Dendritic cell treated with granulocyte-macrophage colony-stimulating factor and Interleukin-4, amounts not matched to agents 40 ng/mL and 50 ng/mL, for 4 days (primary cell): ENCODE results near the gene ACACA.

Experiments used
- H3K27ac Mint-ChIP-seq: one replicate; pipeline ENCODE4 v1.8.0; 2022; ENCODE audit warnings: mild to moderate bottlenecking, mixed read lengths
- H3K27me3 Mint-ChIP-seq: one replicate; pipeline ENCODE4 v1.8.0; 2022; ENCODE audit warnings: mild to moderate bottlenecking, mixed read lengths
- H3K36me3 Mint-ChIP-seq: one replicate; pipeline ENCODE4 v1.8.0; 2022; ENCODE audit warnings: low read depth, mixed read lengths
- H3K4me1 Mint-ChIP-seq: one replicate; pipeline ENCODE4 v1.8.0; 2022; ENCODE audit warnings: low read depth, mixed read lengths
- H3K4me3 Mint-ChIP-seq: one replicate; pipeline ENCODE4 v1.8.0; 2022; ENCODE audit warnings: mild to moderate bottlenecking, moderate library complexity, mixed read lengths
- H3K9me3 Mint-ChIP-seq: one replicate; pipeline ENCODE4 v1.8.0; 2022; ENCODE audit warnings: mixed read lengths
- intact Hi-C: fragments of 100-400 bp; cut with micrococcal nuclease; formaldehyde crosslinking; loops from one replicate; pipeline ENCODE4 v1.15.0; 2022

ACACA gene

DNA sequence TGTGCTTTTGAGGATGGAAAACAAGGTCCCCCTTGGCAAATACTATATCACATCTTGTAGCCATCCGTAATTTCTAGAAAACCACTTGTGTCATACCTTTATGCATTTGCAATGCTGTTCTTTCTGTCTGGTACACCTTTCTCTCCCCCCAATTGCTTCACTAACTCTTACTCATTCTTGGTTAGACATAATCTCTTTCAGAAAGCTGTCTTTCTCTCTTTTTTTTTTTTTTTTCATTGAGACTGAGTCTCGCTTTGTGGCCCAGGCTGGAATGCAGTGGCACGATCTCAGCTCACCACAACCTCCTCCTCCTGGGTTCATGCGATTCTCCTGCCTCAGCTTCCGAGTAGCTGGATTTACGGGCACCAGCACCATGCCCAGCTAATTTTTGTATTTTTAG is 125.8 kb downstream of the ACACA start:
- no peak overlapping the region for H3K4me3 Mint-ChIP-seq
- no peaks in the 10 kb centered on the region for H3K9me3 Mint-ChIP-seq
- H3K27ac Mint-ChIP-seq = no peak overlapping the region
- no peaks in the 10 kb centered on the region for H3K4me1 Mint-ChIP-seq
- no peaks in the 10 kb centered on the region for H3K27me3 Mint-ChIP-seq
- intact Hi-C loops = no loop called here
- peaks cover 57% of the 10 kb centered on the region for H3K36me3 Mint-ChIP-seq

DNA sequence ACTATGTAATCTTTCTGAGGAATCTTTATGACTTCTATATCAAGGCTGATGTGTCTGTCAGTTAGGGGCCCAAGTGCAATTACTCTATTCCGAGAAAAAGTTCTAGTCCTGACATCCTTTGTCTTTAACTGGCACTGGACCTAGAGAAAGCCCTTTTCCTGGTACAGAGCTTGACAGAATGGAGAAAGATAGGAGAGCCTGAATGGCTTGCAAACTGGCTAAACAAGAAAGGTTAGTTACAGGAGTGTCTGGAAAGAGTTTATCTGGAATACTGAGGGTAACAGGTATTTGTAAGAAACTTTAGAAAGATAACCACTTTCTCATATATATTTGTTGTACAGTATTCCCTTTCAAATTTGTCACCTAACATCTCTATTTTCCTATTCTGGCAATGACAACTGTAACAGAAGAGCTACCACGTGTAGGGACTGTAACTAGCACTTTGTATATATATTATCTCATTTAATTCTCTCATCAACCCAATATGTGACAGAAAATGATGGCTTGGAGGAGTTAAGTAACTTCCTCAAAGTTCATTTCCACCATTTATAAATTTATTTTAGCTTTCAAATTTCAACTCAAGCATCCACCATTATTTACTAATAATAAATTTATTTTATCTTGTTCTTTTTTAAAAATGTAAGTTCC is 128.3 kb downstream of the ACACA start:
- no peaks in the 10 kb centered on the region for H3K9me3 Mint-ChIP-seq
- H3K4me1 Mint-ChIP-seq = peaks cover 10% of the 10 kb centered on the region
- no peak overlapping the region for H3K27ac Mint-ChIP-seq
- intact Hi-C loops = no loop called here
- no peak overlapping the region for H3K4me3 Mint-ChIP-seq
- H3K36me3 Mint-ChIP-seq = peaks cover 76% of the 10 kb centered on the region
- H3K27me3 Mint-ChIP-seq = no peaks in the 10 kb centered on the region

DNA sequence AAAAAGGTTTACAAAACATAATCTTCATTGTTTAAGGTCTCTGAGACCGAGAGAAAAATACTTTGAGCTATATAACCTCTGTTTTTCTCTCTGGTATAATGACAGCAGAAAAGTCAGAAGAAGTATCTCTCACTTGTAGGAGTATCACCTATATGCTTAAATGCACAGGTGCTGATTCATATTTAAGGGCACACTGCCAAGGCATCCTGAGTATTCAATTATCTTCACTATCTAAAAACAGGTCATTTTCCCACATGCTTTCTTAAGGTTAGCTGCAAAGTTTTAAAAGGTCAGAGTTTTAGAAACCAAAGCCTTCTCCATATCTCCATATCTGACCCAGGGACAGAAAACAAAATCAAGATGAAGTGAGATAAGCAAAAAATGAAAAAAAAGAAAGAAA is 130.2 kb downstream of the ACACA start:
- Mint-ChIP-seq H3K27me3 (no peaks in the 10 kb centered on the region), H3K4me1 (peaks cover 13% of the 10 kb centered on the region), H3K9me3 (no peaks in the 10 kb centered on the region), H3K27ac (no peak overlapping the region), H3K36me3 (peaks cover 57% of the 10 kb centered on the region), H3K4me3 (no peak overlapping the region)
- intact Hi-C loops = no loop called here

DNA sequence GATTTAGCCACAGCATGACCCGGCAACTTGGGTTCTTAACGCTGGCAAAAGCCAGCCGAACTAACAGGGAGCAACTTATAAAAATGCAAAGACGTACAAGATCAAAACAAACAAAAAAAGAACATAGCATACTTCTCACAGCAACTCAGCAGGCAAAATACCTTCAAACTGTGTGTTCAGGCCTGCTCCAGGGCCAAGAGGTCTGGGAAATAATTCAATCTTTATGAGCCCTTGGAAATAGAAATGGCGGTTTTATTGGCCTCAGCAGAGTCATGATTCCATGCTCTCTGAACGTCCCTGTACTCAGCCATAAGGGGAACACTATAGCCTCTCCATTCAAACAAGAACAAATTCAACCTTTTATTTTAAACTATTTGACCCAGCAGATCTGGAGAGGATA is 132.2 kb downstream of the ACACA start:
- intact Hi-C loops = no loop called here
- no peaks in the 10 kb centered on the region for H3K9me3 Mint-ChIP-seq

DNA sequence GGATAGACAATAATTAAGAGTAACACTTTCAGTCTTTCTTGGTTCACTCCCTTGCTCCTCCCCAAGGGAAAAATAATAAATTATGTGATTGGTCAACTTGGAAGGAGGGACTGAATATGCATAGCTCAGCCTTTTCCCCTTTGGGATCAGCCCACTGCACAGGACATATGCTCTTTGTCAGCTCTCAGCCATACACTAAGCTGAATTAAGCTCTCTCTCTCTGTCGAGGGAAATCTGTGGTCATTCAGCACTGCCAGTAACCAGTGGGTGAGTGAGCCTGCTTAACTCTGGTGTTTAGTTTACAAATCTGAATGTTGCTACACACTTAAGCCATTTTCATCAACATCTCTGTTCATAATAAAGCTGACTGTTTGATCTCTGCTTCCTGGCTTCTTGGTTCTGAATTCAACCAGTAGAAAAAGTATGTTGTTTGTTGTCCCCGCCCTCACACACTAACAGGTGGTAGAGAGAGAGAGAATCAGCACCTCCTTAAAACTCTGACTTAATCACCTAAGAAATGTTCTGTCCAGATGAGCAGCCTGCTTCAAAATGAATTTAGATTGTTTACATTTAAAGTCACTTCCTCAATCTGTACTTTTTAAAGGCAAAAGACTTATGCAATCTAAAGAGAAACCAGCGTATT is 133.1 kb downstream of the ACACA start:
- peak overlapping the region; percentile 34 for H3K27ac Mint-ChIP-seq

More for the DNA sequence above, 132.2 kb downstream of the ACACA start:
- Mint-ChIP-seq H3K36me3 (peaks cover 62% of the 10 kb centered on the region), H3K4me3 (no peak overlapping the region), H3K27ac (no peak overlapping the region), H3K27me3 (no peaks in the 10 kb centered on the region), H3K4me1 (peaks cover 13% of the 10 kb centered on the region)

DNA sequence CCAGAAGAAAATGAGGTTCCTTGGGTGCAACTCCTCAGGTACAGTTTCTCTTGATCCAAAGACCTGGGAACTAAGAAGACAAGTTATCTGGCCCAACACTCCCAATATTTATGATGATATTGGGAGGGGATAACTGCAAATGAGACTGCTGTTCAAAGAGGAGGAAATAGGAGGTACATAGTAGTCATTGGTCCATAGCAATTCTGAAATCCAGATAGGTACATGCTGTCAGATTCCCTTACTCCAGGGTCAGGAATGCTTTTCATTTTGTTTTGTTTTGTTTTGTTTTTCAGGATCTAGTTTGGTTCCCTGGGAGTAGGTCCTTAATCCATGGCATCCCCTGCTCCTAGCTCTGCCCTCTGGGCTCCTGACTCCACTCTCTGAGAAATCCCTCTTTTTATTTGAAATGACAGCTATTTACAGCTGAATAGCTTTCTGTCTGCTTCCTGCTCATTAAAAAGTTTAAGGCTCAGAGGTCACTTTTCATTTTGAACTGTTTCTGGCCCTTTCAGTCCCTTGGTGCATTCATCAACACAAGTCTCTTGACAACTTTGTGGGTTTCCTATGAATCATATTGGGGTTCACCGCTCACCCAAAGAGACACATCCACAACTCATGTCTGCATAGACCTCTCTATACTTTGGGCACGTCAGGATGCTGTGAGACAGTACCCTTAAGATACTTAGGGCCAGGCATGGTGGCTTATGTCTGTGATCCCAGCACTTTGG is 141.0 kb downstream of the ACACA start:
- H3K4me3 Mint-ChIP-seq = no peak overlapping the region
- H3K4me1 Mint-ChIP-seq = no peaks in the 10 kb centered on the region
- H3K9me3 Mint-ChIP-seq = peaks cover 24% of the 10 kb centered on the region
- no peak overlapping the region for H3K27ac Mint-ChIP-seq
- intact Hi-C loops = no loop called here
- H3K27me3 Mint-ChIP-seq = no peaks in the 10 kb centered on the region
- H3K36me3 Mint-ChIP-seq = peaks cover 84% of the 10 kb centered on the region

More for the DNA sequence above, 133.1 kb downstream of the ACACA start:
- Mint-ChIP-seq H3K9me3 (no peaks in the 10 kb centered on the region), H3K36me3 (peaks cover 69% of the 10 kb centered on the region), H3K27me3 (no peaks in the 10 kb centered on the region), H3K4me1 (peaks cover 13% of the 10 kb centered on the region), H3K4me3 (no peak overlapping the region)
- intact Hi-C loops = no loop called here

DNA sequence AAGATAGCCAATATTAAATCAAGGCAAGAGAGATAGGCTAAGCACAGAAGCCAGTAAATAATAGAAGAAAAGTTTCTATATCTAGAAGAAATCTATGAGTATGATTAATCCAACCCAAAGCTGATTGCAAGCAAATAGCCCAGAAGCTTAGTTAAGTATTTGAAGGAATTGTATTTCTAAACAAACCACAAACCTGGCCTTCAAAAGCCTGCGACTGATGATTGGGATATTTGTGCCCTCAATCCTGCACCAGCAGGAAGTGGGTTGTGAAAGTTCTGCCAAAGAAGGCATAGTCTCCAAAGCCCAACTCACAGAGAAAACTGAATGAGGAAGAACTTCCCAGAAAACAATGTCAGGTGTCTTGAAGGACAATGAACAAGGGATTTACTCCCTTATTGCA is 145.3 kb downstream of the ACACA start:
- no peaks in the 10 kb centered on the region for H3K4me1 Mint-ChIP-seq
- H3K27me3 Mint-ChIP-seq = no peaks in the 10 kb centered on the region
- H3K4me3 Mint-ChIP-seq = no peak overlapping the region
- no peak overlapping the region for H3K27ac Mint-ChIP-seq
- peaks cover 11% of the 10 kb centered on the region for H3K9me3 Mint-ChIP-seq
- intact Hi-C loops = no loop called here
- H3K36me3 Mint-ChIP-seq = peaks cover 76% of the 10 kb centered on the region

DNA sequence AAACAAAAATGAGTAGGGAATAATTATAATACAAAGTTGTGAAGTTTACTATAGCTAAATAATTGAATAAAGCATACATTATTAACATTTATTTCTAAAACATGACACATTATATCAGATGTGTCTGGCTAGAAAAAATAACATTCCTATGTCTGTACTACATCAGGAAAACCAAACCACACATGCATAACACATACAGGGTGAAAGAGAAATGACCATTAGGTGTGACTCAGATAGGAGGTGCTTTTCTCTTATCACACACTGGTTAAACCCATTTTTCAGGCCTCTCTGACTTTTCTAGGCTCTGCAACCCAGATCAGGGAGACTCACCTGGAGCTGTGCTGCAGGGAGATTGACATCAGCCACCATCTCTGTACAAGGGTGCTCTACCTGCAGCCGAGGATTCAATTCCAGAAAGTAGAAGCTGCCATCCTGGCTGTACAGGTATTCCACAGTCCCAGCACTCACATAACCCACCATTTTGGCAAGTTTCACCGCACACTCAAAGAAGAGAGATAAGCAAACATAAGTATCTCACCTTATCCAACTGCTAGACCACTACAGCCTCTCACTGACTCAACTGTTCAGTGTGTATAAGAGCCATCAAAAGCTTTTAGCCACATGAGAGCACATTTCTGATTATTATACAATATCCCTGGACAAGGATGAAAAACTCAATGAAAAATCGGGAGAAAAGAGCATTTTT is 147.5 kb downstream of the ACACA start:
- Mint-ChIP-seq H3K27ac (no peak overlapping the region), H3K9me3 (no peaks in the 10 kb centered on the region), H3K4me1 (no peaks in the 10 kb centered on the region), H3K27me3 (no peaks in the 10 kb centered on the region), H3K4me3 (no peak overlapping the region), H3K36me3 (peaks cover 66% of the 10 kb centered on the region)
- intact Hi-C loops = no loop called here

DNA sequence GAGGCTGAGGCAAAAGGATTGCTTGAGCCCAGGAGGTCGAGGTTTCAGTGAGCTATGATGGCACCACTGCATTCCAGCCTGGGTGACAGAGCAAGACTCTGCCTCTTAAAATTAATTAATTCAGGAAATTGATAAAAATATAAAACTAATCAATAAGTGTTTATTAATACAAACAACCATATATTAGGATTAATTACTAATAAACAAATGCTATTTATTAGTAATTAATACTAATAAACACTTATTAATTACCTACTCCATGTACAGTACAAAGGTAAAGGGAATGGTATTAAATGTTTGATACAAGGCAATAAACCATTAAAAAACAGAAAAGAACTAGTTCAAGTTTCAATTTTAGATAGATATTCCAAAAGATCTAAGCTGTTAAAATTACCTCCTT is 150.0 kb downstream of the ACACA start:
- H3K27ac Mint-ChIP-seq = no peak overlapping the region
- H3K4me1 Mint-ChIP-seq = no peaks in the 10 kb centered on the region
- intact Hi-C loops = no loop called here
- peaks cover 67% of the 10 kb centered on the region for H3K36me3 Mint-ChIP-seq
- H3K9me3 Mint-ChIP-seq = no peaks in the 10 kb centered on the region
- H3K27me3 Mint-ChIP-seq = no peaks in the 10 kb centered on the region
- no peak overlapping the region for H3K4me3 Mint-ChIP-seq

DNA sequence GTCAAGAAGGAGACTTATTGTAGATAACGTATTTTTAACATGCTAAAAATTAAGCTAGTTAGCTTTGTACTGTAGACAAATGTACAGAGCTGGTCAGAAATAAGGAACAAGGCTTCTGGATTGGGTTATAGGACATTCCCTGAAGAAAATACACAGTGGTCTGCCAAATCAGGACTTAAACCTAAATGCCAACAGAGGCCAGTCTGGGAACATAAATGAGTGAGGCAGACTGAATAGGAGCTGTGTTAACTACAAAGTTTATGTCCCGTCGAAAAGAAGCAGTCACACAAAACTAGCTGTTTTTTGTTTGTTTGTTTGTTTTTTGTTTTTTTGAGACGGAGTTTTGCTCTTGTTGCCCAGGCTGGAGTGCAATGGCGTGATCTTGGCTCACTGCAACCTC is 151.2 kb downstream of the ACACA start:
- Mint-ChIP-seq H3K9me3 (no peaks in the 10 kb centered on the region), H3K4me3 (no peak overlapping the region), H3K36me3 (peaks cover 72% of the 10 kb centered on the region), H3K27me3 (no peaks in the 10 kb centered on the region), H3K4me1 (no peaks in the 10 kb centered on the region), H3K27ac (no peak overlapping the region)
- intact Hi-C loops = no loop called here

DNA sequence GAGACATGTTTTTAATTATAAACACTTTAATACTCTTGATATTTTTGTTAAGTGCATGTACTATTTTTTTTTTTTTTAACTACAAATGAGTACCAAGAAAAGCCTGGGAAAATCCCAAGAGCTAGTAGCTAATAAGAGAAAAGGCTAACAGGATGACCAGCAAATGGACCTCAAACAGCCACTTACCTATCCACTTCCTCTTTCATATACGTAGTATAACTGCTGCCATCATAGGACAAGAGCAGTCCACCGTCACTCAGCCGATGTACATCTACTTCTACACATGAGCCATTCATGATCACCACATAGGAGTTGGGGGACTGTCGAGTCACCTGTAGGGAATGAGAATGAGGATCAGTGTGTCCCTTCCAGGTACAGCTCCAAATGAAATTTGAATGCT is 158.8 kb downstream of the ACACA start:
- peaks cover 84% of the 10 kb centered on the region for H3K36me3 Mint-ChIP-seq
- no peak overlapping the region for H3K4me3 Mint-ChIP-seq
- H3K27me3 Mint-ChIP-seq = no peaks in the 10 kb centered on the region
- no peak overlapping the region for H3K27ac Mint-ChIP-seq
- intact Hi-C loops = no loop called here
- no peaks in the 10 kb centered on the region for H3K9me3 Mint-ChIP-seq
- no peaks in the 10 kb centered on the region for H3K4me1 Mint-ChIP-seq

DNA sequence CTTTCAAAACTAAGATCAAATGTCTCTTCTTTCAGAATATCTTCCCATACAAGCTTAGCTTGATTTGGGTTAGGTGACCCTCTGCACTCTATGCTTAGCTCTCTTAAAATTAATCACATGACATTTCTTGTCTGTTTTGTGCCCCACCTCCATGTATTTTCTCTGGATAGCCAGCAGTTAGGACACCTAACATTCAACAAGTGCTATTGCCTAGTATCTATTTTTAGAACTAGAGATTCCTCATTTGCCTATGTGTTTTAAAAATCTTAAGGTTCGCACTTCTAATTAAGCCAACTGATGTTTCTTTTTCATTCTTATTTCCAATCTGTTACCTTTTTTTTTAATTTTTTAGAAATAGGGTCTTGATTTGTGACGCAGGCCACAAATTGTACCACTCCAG is 160.6 kb downstream of the ACACA start:
- intact Hi-C loops = no loop called here
- no peaks in the 10 kb centered on the region for H3K9me3 Mint-ChIP-seq
- H3K27me3 Mint-ChIP-seq = no peaks in the 10 kb centered on the region
- no peaks in the 10 kb centered on the region for H3K4me1 Mint-ChIP-seq
- H3K4me3 Mint-ChIP-seq = no peak overlapping the region
- H3K36me3 Mint-ChIP-seq = peaks cover 81% of the 10 kb centered on the region
- no peak overlapping the region for H3K27ac Mint-ChIP-seq

DNA sequence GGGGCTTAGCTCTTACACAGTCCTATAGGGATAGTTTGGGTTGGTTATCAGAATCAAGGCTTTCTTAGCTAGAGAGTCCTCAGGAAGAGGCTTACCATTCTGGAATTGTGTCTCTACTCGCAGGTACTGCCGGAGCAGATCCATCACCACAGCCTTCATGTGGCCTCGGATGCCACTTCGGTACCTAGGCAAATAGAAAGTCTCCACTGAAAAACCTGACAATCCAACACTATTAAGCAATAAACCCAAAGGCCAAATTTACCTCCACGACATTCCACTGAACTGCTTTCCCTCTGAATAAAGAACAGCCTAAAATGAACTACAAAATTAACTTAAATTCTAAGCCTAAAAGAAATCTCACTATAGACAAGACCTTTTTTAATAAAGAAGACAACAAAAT is 166.3 kb downstream of the ACACA start:
- Mint-ChIP-seq H3K27ac (no peak overlapping the region), H3K9me3 (no peaks in the 10 kb centered on the region), H3K27me3 (no peaks in the 10 kb centered on the region), H3K4me3 (no peak overlapping the region), H3K4me1 (no peaks in the 10 kb centered on the region), H3K36me3 (peaks cover 77% of the 10 kb centered on the region)
- intact Hi-C loops = no loop called here
